ENCODE data around the gene CHML. TPM values are rescaled to one million over a fixed set of nuclear protein-coding genes. Genes with fewer than 3 reads are reported as not detected.

CHML gene
- total RNA-seq, 1 experiment from 2014 or later, result 33.7 TPM

GRCh38 chr1:241614572-241614971 lies 25.6 kb downstream of the CHML start:
- BruUV-seq (replicated peaks), result no TSS peak
- DNase-seq (ENCODE audit: unreplicated experiment), result no peak
- Mint-ChIP-seq H3K36me3 (ENCODE audit: insufficient read depth, unreplicated experiment) (peaks cover 25% of the 10 kb centered on the region), H3K9me3 (ENCODE audit: unreplicated experiment) (no peaks in the 10 kb centered on the region), H3K4me1 (ENCODE audit: insufficient read depth, unreplicated experiment) (peaks cover 35% of the 10 kb centered on the region), H3K27me3 (ENCODE audit: insufficient read depth, unreplicated experiment) (no peaks in the 10 kb centered on the region), H3K27ac (ENCODE audit: low read depth, unreplicated experiment) (peak overlapping the region; percentile 13), H3K4me3 (ENCODE audit: unreplicated experiment) (no peak overlapping the region)
- POLR2A ChIA-PET, result interaction anchor here (0.6 to 5.8 kb wide), 11 partner anchors 13 to 1707 kb away, joined by 3 to 53 read pairs (median 7); partner anchors contain the start of genes FH and KMO
- intact Hi-C loops (cut with micrococcal nuclease), result loop anchor here (5.0 kb wide), 1 partner anchor 403 kb away; no protein-coding TSS in a partner anchor
- no peak for TF ChIP-seq CTCF (IDR thresholded peaks at IDR 0.05; ENCODE audit: unreplicated experiment)
- CTCF ChIA-PET, result interaction anchor here (0.5 to 7.3 kb wide), 9 partner anchors 9 to 1648 kb away, joined by 3 to 173 read pairs (median 5); partner anchors contain the start of gene EXO1

GRCh38 chr1:241614144-241614543 lies 26.0 kb downstream of the CHML start:
- ChIA-PET CTCF (interaction anchor here (0.7 to 7.3 kb wide), 8 partner anchors 9 to 1648 kb away, joined by 3 to 173 read pairs (median 6); partner anchors contain the start of gene EXO1), POLR2A (interaction anchor here (0.6 to 5.8 kb wide), 12 partner anchors 13 to 1314 kb away, joined by 3 to 53 read pairs (median 6); partner anchors contain the start of genes FH and KMO)
- Mint-ChIP-seq H3K4me3 (ENCODE audit: unreplicated experiment) (no peak overlapping the region), H3K4me1 (ENCODE audit: insufficient read depth, unreplicated experiment) (peaks cover 33% of the 10 kb centered on the region), H3K36me3 (ENCODE audit: insufficient read depth, unreplicated experiment) (peaks cover 30% of the 10 kb centered on the region), H3K9me3 (ENCODE audit: unreplicated experiment) (no peaks in the 10 kb centered on the region), H3K27ac (ENCODE audit: low read depth, unreplicated experiment) (peak overlapping the region; percentile 13), H3K27me3 (ENCODE audit: insufficient read depth, unreplicated experiment) (no peaks in the 10 kb centered on the region)
- no peak for DNase-seq (ENCODE audit: unreplicated experiment)
- intact Hi-C loops (cut with micrococcal nuclease), result loop anchor here (5.0 kb wide), 1 partner anchor 403 kb away; no protein-coding TSS in a partner anchor
- TF ChIP-seq CTCF (IDR thresholded peaks at IDR 0.05; ENCODE audit: unreplicated experiment), result no peak
- BruUV-seq (replicated peaks), result no TSS peak

GRCh38 chr1:241612533-241613477 lies 27.4 kb downstream of the CHML start:
- no peak overlapping the region for H3K27ac Mint-ChIP-seq (ENCODE audit: low read depth, unreplicated experiment)
- H3K27me3 Mint-ChIP-seq (ENCODE audit: insufficient read depth, unreplicated experiment), result no peaks in the 10 kb centered on the region
- peaks cover 30% of the 10 kb centered on the region for H3K4me1 Mint-ChIP-seq (ENCODE audit: insufficient read depth, unreplicated experiment)
- ChIA-PET CTCF (interaction anchor here (0.6 to 9.1 kb wide), 27 partner anchors 11 to 842 kb away, joined by 3 to 173 read pairs (median 11); partner anchors contain the start of genes EXO1, FH and KMO), POLR2A (interaction anchor here (0.5 to 8.6 kb wide), 28 partner anchors 9 to 1215 kb away, joined by 3 to 126 read pairs (median 6); partner anchors contain the start of genes CHML, FH, KMO and OPN3)
- DNase-seq (ENCODE audit: unreplicated experiment), result peak; percentile 89
- intact Hi-C loops (cut with micrococcal nuclease), result loop anchor here (2.0 to 5.0 kb wide), 2 partner anchors 28 to 404 kb away; partner anchors contain the start of genes CHML and OPN3
- no peaks in the 10 kb centered on the region for H3K9me3 Mint-ChIP-seq (ENCODE audit: unreplicated experiment)
- TF ChIP-seq CTCF (IDR thresholded peaks at IDR 0.05; ENCODE audit: unreplicated experiment), result no peak
- H3K36me3 Mint-ChIP-seq (ENCODE audit: insufficient read depth, unreplicated experiment), result peaks cover 29% of the 10 kb centered on the region
- BruUV-seq (replicated peaks), result TSS peak; percentile 73
- peak overlapping the region; percentile 0 for H3K4me3 Mint-ChIP-seq (ENCODE audit: unreplicated experiment)

Data from MCF 10A (cell line).